CD4-positive, alpha-beta memory T cell (primary cell): ENCODE data around the gene TMC5. TPM values are rescaled to one million over a fixed set of nuclear protein-coding genes. Genes with fewer than 3 reads are reported as not detected.

ENCODE experiments used
- CTCF ChIA-PET: fragments of 350-600 bp; sonication (Branson Sonifier 250); formaldehyde crosslinking; loops from one replicate; lab custom pipeline; 2021; ENCODE audit warnings: inconsistent platforms; ENCODE audit not compliant: partially characterized antibody; lab: Charles Lee
- POLR2A ChIA-PET: fragments of 350-600 bp; sonication (Branson Sonifier 250); formaldehyde crosslinking; loops from one replicate; lab custom pipeline; 2021; ENCODE audit not compliant: partially characterized antibody; lab: Charles Lee
- DNase-seq, 5 donors: peaks; one replicate each; pipeline versions ENCODE4 v3.0.0 to v3.0.0-alpha.2; 2020 to 2022; ENCODE audit warnings: mixed read lengths in 1 of 5
- H3K27ac ChIP-seq: one replicate; pipeline ENCODE4 v1.7.0; 2013; ENCODE audit warnings: low read depth, low read length
- H3K27me3 ChIP-seq: 2 replicates; pipeline ENCODE4 v1.7.0; 2013; ENCODE audit warnings: mild to moderate bottlenecking, low read length, moderate library complexity; ENCODE audit not compliant: insufficient read depth
- H3K36me3 ChIP-seq: 2 replicates; pipeline ENCODE4 v1.7.0; 2013; ENCODE audit warnings: mild to moderate bottlenecking, low read length, moderate library complexity; ENCODE audit not compliant: insufficient read depth
- H3K4me1 ChIP-seq: 2 replicates; pipeline ENCODE4 v1.7.0; 2013; ENCODE audit warnings: mild to moderate bottlenecking, low read length, moderate library complexity; ENCODE audit not compliant: insufficient read depth
- H3K4me3 ChIP-seq, 2 donors: one replicate each; pipeline ENCODE4 v1.7.0; 2013; ENCODE audit warnings: low read length in 2 of 2, mild to moderate bottlenecking in 1 of 2
- H3K9me3 ChIP-seq, 2 donors: one replicate each; pipeline ENCODE4 v1.7.0; 2013; ENCODE audit warnings: low read length in 2 of 2, control low read depth in 1 of 2; ENCODE audit not compliant: control insufficient read depth in 1 of 2
- H3K27ac Mint-ChIP-seq, 7 donors: one replicate each; pipeline ENCODE4 v1.8.0; 2020 to 2021; ENCODE audit warnings: mixed read lengths in 7 of 7, mild to moderate bottlenecking in 6 of 7, inconsistent platforms in 3 of 7, moderate library complexity in 3 of 7
- H3K27me3 Mint-ChIP-seq, 2 donors: one replicate each; pipeline ENCODE4 v1.8.0; 2020 to 2021; ENCODE audit warnings: mixed read lengths in 2 of 2
- H3K36me3 Mint-ChIP-seq, 2 donors: one replicate each; pipeline ENCODE4 v1.8.0; 2020 to 2021; ENCODE audit warnings: mixed read lengths in 2 of 2, inconsistent platforms in 1 of 2, mild to moderate bottlenecking in 1 of 2
- H3K4me1 Mint-ChIP-seq, 4 donors: one replicate each; pipeline ENCODE4 v1.8.0; 2020 to 2021; ENCODE audit warnings: mixed read lengths in 4 of 4, mild to moderate bottlenecking in 1 of 4
- H3K4me3 Mint-ChIP-seq, 8 donors: one replicate each; pipeline ENCODE4 v1.8.0; 2020 to 2021; ENCODE audit warnings: mixed read lengths in 8 of 8, mild to moderate bottlenecking in 7 of 8, moderate library complexity in 6 of 8, inconsistent platforms in 3 of 8
- H3K9me3 Mint-ChIP-seq, 8 donors: one replicate each; pipeline ENCODE4 v1.8.0; 2020 to 2021; ENCODE audit warnings: mixed read lengths in 8 of 8, mild to moderate bottlenecking in 5 of 8, inconsistent platforms in 3 of 8, moderate library complexity in 1 of 8
- intact Hi-C: fragments of 100-400 bp; cut with micrococcal nuclease; formaldehyde crosslinking; loops from one replicate; pipeline ENCODE4 v1.15.1; 2023
- polyA plus RNA-seq, 2 donors: library from polyadenylated mRNA; unstranded; fragments of 300-500 nt; fragmentation: Illumina TruSeq; gene quantifications; one replicate each; pipeline ENCODE4 v1.2.3, GENCODE V29; 2021
- total RNA-seq, 2 experiments: library from RNA; stranded (reverse); gene quantifications; one replicate each; pipeline ENCODE4 v1.2.3, GENCODE V29; 2021

Gene TMC5
- total and polyA plus RNA-seq, 4 experiments from 2014 or later: 0.57 TPM; not detected in 3

- H3K27ac ChIP-seq: no peak overlapping the region
- ChIA-PET POLR2A (no interaction called here), CTCF (no interaction called here)
- no peaks in the 10 kb centered on the region for H3K36me3 ChIP-seq
- Mint-ChIP-seq H3K4me3 (no peak overlapping the region), H3K27me3 (peaks cover 2 to 3% of the 10 kb centered on the region in 2 donors), H3K9me3 (no peaks in the 10 kb centered on the region), H3K27ac (no peak overlapping the region), H3K36me3 (no peaks in the 10 kb centered on the region), H3K4me1 (no peaks in the 10 kb centered on the region)
- no peak for DNase-seq
- H3K27me3 ChIP-seq: no peaks in the 10 kb centered on the region
- H3K9me3 ChIP-seq: no peaks in the 10 kb centered on the region
- H3K4me3 ChIP-seq: no peak overlapping the region
- intact Hi-C loops: no loop called here
- no peaks in the 10 kb centered on the region for H3K4me1 ChIP-seq
Observed at GRCh38 chr16:19479302-19479721, 61.6 kb downstream of the TMC5 start.

DNA sequence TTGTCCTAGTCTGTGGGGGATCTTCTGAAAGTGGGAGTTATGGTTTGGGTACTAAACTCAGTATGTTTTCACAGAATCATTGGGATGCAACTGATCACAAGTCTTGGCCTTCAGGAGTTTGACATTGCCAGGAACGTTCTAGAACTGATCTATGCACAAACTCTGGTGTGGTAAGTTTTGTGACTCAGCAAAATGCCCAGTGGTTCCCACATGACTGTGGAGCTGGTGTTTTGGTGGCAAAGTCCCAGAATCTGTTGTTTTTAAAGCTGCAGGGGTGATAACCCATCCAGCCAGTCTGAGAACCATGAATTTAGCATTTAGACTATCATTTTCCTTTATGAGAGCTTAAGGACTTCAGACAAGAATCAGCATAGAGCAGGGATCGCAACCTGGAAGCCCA lies 63.6 kb downstream of the TMC5 start:
- no peak overlapping the region for H3K27ac Mint-ChIP-seq

GRCh38 chr16:19481769-19482168 lies 64.1 kb downstream of the TMC5 start:
- ChIA-PET POLR2A (no interaction called here), CTCF (interaction anchor here (0.6 kb wide), 1 partner anchor 19 kb away, joined by 3 read pairs; no protein-coding TSS in a partner anchor)
- Histone ChIP-seq H3K4me3 (no peak overlapping the region), H3K27ac (no peak overlapping the region), H3K27me3 (no peaks in the 10 kb centered on the region), H3K36me3 (no peaks in the 10 kb centered on the region), H3K9me3 (no peaks in the 10 kb centered on the region), H3K4me1 (no peaks in the 10 kb centered on the region)
- H3K9me3 Mint-ChIP-seq: peaks cover 0 to 2% (median 0%) of the 10 kb centered on the region in 8 donors
- no peak for DNase-seq
- intact Hi-C loops: no loop called here
- no peak overlapping the region for H3K4me3 Mint-ChIP-seq
- H3K36me3 Mint-ChIP-seq: no peaks in the 10 kb centered on the region
- no peaks in the 10 kb centered on the region for H3K4me1 Mint-ChIP-seq
- H3K27ac Mint-ChIP-seq: no peak overlapping the region
- no peaks in the 10 kb centered on the region for H3K27me3 Mint-ChIP-seq

More for the DNA sequence above, 63.6 kb downstream of the TMC5 start:
- Mint-ChIP-seq H3K9me3 (peaks cover 0 to 2% (median 0%) of the 10 kb centered on the region in 8 donors), H3K27me3 (peaks cover 0 to 1% of the 10 kb centered on the region in 2 donors), H3K4me3 (no peak overlapping the region), H3K4me1 (no peaks in the 10 kb centered on the region), H3K36me3 (no peaks in the 10 kb centered on the region)
- no peaks in the 10 kb centered on the region for H3K27me3 ChIP-seq
- no peaks in the 10 kb centered on the region for H3K4me1 ChIP-seq
- POLR2A ChIA-PET: no interaction called here
- H3K9me3 ChIP-seq: no peaks in the 10 kb centered on the region
- intact Hi-C loops: no loop called here
- no peak overlapping the region for H3K27ac ChIP-seq
- no peak for DNase-seq
- H3K4me3 ChIP-seq: no peak overlapping the region
- CTCF ChIA-PET: interaction anchor here (0.6 kb wide), 1 partner anchor 19 kb away, joined by 3 read pairs; no protein-coding TSS in a partner anchor
- no peaks in the 10 kb centered on the region for H3K36me3 ChIP-seq

- no peaks in the 10 kb centered on the region for H3K36me3 Mint-ChIP-seq
- Histone ChIP-seq H3K27ac (no peak overlapping the region), H3K36me3 (no peaks in the 10 kb centered on the region), H3K4me3 (no peak overlapping the region), H3K4me1 (no peaks in the 10 kb centered on the region), H3K27me3 (no peaks in the 10 kb centered on the region), H3K9me3 (no peaks in the 10 kb centered on the region)
- H3K27ac Mint-ChIP-seq: no peak overlapping the region
- intact Hi-C loops: no loop called here
- DNase-seq: no peak
- peaks cover 0 to 2% (median 0%) of the 10 kb centered on the region in 8 donors for H3K9me3 Mint-ChIP-seq
- H3K4me1 Mint-ChIP-seq: no peaks in the 10 kb centered on the region
- no peaks in the 10 kb centered on the region for H3K27me3 Mint-ChIP-seq
- no peak overlapping the region for H3K4me3 Mint-ChIP-seq
- CTCF ChIA-PET: no interaction called here
- POLR2A ChIA-PET: no interaction called here
Observed at GRCh38 chr16:19482291-19482690, 64.6 kb downstream of the TMC5 start.

DNA sequence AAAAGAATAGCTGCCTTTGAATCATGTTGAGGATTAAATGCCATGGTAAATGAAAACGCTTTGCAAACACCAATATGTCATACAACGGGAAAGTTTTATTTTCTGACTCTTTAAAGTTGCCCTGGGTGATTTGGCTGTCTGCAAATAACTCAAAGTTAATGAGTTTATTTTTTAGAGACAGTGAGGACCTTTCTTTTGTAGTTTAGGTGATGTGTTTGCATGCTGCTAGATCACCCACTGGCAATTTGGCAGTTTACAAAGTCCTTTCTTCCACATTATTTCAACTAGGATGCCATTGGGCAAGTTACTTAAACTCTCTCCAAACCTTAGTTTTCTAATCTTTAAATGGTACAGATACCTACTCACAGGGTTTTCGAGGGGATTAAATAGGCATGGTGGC lies 66.4 kb downstream of the TMC5 start:
- Mint-ChIP-seq H3K27ac (no peak overlapping the region), H3K4me3 (no peak overlapping the region), H3K36me3 (no peaks in the 10 kb centered on the region), H3K9me3 (peaks cover 0 to 3% (median 0%) of the 10 kb centered on the region in 8 donors), H3K4me1 (peaks cover 0 to 3% (median 0%) of the 10 kb centered on the region in 4 donors), H3K27me3 (no peaks in the 10 kb centered on the region)
- intact Hi-C loops: no loop called here
- CTCF ChIA-PET: no interaction called here
- no peaks in the 10 kb centered on the region for H3K9me3 ChIP-seq
- H3K4me1 ChIP-seq: no peaks in the 10 kb centered on the region
- no peak overlapping the region for H3K27ac ChIP-seq
- H3K27me3 ChIP-seq: no peaks in the 10 kb centered on the region
- DNase-seq: no peak
- H3K36me3 ChIP-seq: no peaks in the 10 kb centered on the region
- H3K4me3 ChIP-seq: no peak overlapping the region
- POLR2A ChIA-PET: no interaction called here

DNA sequence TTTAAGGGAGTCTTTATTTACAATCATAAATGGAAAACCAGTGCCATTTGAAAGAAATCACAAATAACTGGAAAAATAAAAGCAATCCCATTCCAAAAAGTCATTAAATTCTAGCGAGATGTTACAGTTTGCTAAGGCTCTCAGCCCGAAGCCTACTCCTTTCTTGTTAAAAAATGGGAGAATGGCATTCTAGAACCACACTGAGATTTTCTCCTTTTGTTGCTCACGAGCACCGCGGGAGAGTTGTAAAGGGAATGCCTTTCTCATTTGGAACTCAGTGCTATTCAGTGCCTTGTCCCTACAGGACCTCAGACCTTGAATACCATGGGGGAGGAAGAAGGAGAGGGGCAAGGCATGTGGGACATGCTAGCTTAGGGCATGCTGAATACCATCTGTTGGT lies 67.9 kb downstream of the TMC5 start:
- DNase-seq: no peak
- Mint-ChIP-seq H3K36me3 (no peaks in the 10 kb centered on the region), H3K4me1 (peaks cover 0 to 3% (median 0%) of the 10 kb centered on the region in 4 donors), H3K4me3 (no peak overlapping the region), H3K27ac (no peak overlapping the region), H3K9me3 (peaks cover 0 to 3% (median 0%) of the 10 kb centered on the region in 8 donors), H3K27me3 (no peaks in the 10 kb centered on the region)
- no peak overlapping the region for H3K27ac ChIP-seq
- ChIA-PET POLR2A (no interaction called here), CTCF (interaction anchor here (1.3 kb wide), 1 partner anchor 17 kb away, joined by 3 read pairs; no protein-coding TSS in a partner anchor)
- H3K36me3 ChIP-seq: no peaks in the 10 kb centered on the region
- H3K27me3 ChIP-seq: no peaks in the 10 kb centered on the region
- intact Hi-C loops: no loop called here
- H3K4me1 ChIP-seq: no peaks in the 10 kb centered on the region
- no peaks in the 10 kb centered on the region for H3K9me3 ChIP-seq
- H3K4me3 ChIP-seq: no peak overlapping the region

DNA sequence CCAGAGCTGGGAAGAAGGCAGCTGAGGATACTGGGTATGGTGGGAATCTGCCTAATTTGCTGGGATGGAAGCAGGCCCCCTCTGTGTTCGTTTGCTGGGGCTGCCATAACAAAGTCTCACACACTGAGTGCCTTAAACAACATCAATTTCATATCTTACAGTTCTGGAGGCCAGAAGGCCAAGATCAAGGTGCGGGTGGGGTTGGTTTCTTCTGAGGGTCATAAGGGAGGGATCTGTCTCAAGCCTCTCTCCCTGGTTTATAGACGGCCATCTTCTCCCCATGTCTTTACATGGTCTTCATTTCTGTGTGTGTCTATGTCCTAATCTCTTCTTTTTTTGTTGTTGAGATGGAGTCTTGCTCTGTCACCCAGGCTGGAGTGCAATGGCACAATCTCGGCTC lies 68.4 kb downstream of the TMC5 start:
- no peak overlapping the region for H3K27ac ChIP-seq
- no peak for DNase-seq
- H3K4me3 Mint-ChIP-seq: no peak overlapping the region
- intact Hi-C loops: no loop called here
- CTCF ChIA-PET: interaction anchor here (1.3 kb wide), 1 partner anchor 16 kb away, joined by 3 read pairs; no protein-coding TSS in a partner anchor
- H3K27me3 Mint-ChIP-seq: no peaks in the 10 kb centered on the region
- H3K36me3 Mint-ChIP-seq: no peaks in the 10 kb centered on the region
- peaks cover 0 to 3% (median 0%) of the 10 kb centered on the region in 8 donors for H3K9me3 Mint-ChIP-seq
- peak overlapping the region in 1 of 7 donors; percentile 29 for H3K27ac Mint-ChIP-seq
- H3K27me3 ChIP-seq: no peaks in the 10 kb centered on the region
- POLR2A ChIA-PET: no interaction called here
- no peaks in the 10 kb centered on the region for H3K9me3 ChIP-seq
- peaks cover 0 to 3% (median 0%) of the 10 kb centered on the region in 4 donors for H3K4me1 Mint-ChIP-seq
- H3K36me3 ChIP-seq: no peaks in the 10 kb centered on the region
- H3K4me3 ChIP-seq: no peak overlapping the region
- no peaks in the 10 kb centered on the region for H3K4me1 ChIP-seq
